NCI-H446 treated with DMSO at 0.1 percent for 48 hours (cell line): ENCODE results near the gene NINJ2.
"Not testable (repeated sequence)": the region's sequence is repeated elsewhere in the genome, so short reads cannot be mapped to it uniquely, and the experiment has no call there.

Experiments
- DNase-seq: peaks from one replicate; lab custom pipeline; 2025; lab: John Stamatoyannopoulos, UW

Gene NINJ2

GRCh38 chr12:641321-641720, 21.9 kb downstream of the NINJ2 start:
- not testable (repeated sequence) for DNase-seq

- no peak for DNase-seq
These were observed 22.5 kb downstream of the NINJ2 start for GRCh38 chr12:640773-641172.

GRCh38 chr12:639988-640387, 23.3 kb downstream of the NINJ2 start:
- DNase-seq, result no peak

GRCh38 chr12:639566-639965, 23.7 kb downstream of the NINJ2 start:
- DNase-seq, result no peak

- no peak for DNase-seq
These were observed 24.2 kb downstream of the NINJ2 start for GRCh38 chr12:638953-639557.

GRCh38 chr12:636632-637031, 26.6 kb downstream of the NINJ2 start:
- no peak for DNase-seq

GRCh38 chr12:633731-634130, 29.5 kb downstream of the NINJ2 start:
- no peak for DNase-seq

GRCh38 chr12:632102-632696, 31.0 kb downstream of the NINJ2 start:
- DNase-seq, result no peak

- DNase-seq, result no peak
These were observed 32.3 kb downstream of the NINJ2 start for GRCh38 chr12:630656-631632.

GRCh38 chr12:628742-629078, 34.5 kb downstream of the NINJ2 start:
- not testable (repeated sequence) for DNase-seq

GRCh38 chr12:627863-628741, 35.1 kb downstream of the NINJ2 start:
- no peak for DNase-seq

GRCh38 chr12:627285-627684, 36.0 kb downstream of the NINJ2 start:
- DNase-seq, result no peak

GRCh38 chr12:625998-626397, 37.2 kb downstream of the NINJ2 start:
- DNase-seq, result no peak

- no peak for DNase-seq
These were observed 39.3 kb downstream of the NINJ2 start for GRCh38 chr12:623865-624372.

- no peak for DNase-seq
These were observed 39.9 kb downstream of the NINJ2 start for GRCh38 chr12:623172-623864.

- DNase-seq, result no peak
These were observed 40.8 kb downstream of the NINJ2 start for GRCh38 chr12:622416-622815.

- no peak for DNase-seq
These were observed 43.9 kb downstream of the NINJ2 start for GRCh38 chr12:619346-619745.

- no peak for DNase-seq
These were observed 44.6 kb downstream of the NINJ2 start for GRCh38 chr12:618605-619004.

- DNase-seq, result no peak
These were observed 45.8 kb downstream of the NINJ2 start for GRCh38 chr12:617304-617915.

GRCh38 chr12:615620-616019, 47.6 kb downstream of the NINJ2 start:
- DNase-seq, result no peak
